ENCODE measurements around the gene RNF5. TPM values are rescaled to one million over a fixed set of nuclear protein-coding genes. Genes with fewer than 3 reads are reported as not detected.
A peak's percentile ranks its signal among the peaks of the same experiment; 100 is the strongest.

RNF5 gene
- total and polyA plus RNA-seq, 9 of the 15 experiments (the other 6 are each of a cell fraction or from before 2014, with no cell fraction given) = 62.2 to 245 (median 129) TPM

- Histone ChIP-seq H4K20me1 (replicated peaks; ENCODE audit: control insufficient read depth, insufficient read depth, low read length) (no peaks in the 10 kb centered on the region), H3K9me3 (replicated peaks; ENCODE audit: control insufficient read depth, insufficient read depth, low read depth, low read length) (no peaks in the 10 kb centered on the region), H3K9me1 (ENCODE audit: control insufficient read depth, insufficient read depth, low read length) (no peaks in the 10 kb centered on the region), H3K9ac (ENCODE audit: insufficient read depth in 1 of 2, low read depth in 2 of 2, low read length in 2 of 2) (peak overlapping the region; percentile 97), H3K4me3 (peak overlapping the region; percentile 63), H3K36me3 (ENCODE audit: control insufficient read depth, insufficient read depth, low read length) (no peaks in the 10 kb centered on the region), H3K4me2 (ENCODE audit: insufficient read depth, low read length) (peak overlapping the region; percentile 95), H3K4me1 (replicated peaks in 1 of 2; ENCODE audit: control insufficient read depth in 2 of 2, insufficient read depth in 2 of 2, low read length in 2 of 2) (peaks cover 47 to 51% of the 10 kb centered on the region in 2 experiments), H3K79me2 (ENCODE audit: control insufficient read depth, insufficient read depth, low read length) (peaks cover 18% of the 10 kb centered on the region), H2AFZ (ENCODE audit: low read depth, low read length) (peak overlapping the region; percentile 84), H3K27me3 (ENCODE audit: control insufficient read depth in 2 of 2, insufficient read depth in 2 of 2, low read length in 2 of 2) (no peaks in the 10 kb centered on the region; a peak in 1 of 5 replicates), H3K27ac (ENCODE audit: extremely low read depth, low read depth, low read length) (peak overlapping the region; percentile 97)
- DNase-seq (ENCODE audit: extremely low read depth in 1 of 4, low spot score in 3 of 4) (peak in 3 of 4 experiments; percentile 40 to 66 (median 53)), FAIRE-seq (peak; percentile 77), ATAC-seq (no peak)
- intact Hi-C loops (cut with micrococcal nuclease) (loop anchor here (5.0 to 10.0 kb wide), 2 partner anchors 292 to 775 kb away; partner anchors contain the start of gene ZBTB12), in situ Hi-C loops (cut with MboI) (no loop called here)
- POLR2A ChIA-PET = interaction anchor here (0.6 to 1.0 kb wide), 5 partner anchors 9 to 151 kb away, joined by 3 read pairs; no protein-coding TSS in a partner anchor
- CTCF ChIA-PET (ENCODE audit: low intra/inter-chr PET ratio) = interaction anchor here (0.8 to 0.9 kb wide), 2 partner anchors 78 to 80 kb away, joined by 3 to 5 read pairs; no protein-coding TSS in a partner anchor
- no TSS peak for BruUV-seq (replicated peaks)
- WGBS (ENCODE audit: insufficient coverage, low coverage, missing lambda C conversion rate) = 33% methylated on average over 27 of the region's 28 CpGs
- no peak; the same call in 1 of the 2 replicates for TF ChIP-seq EP400 (IDR thresholded peaks at IDR 0.05)
- TF ChIP-seq ZFP91 (CRISPR knock-in tag; IDR thresholded peaks at IDR 0.05) = peak; percentile 12; the same call in 1 of the 2 replicates
- peak; percentile 18; the same call in 1 of the 2 replicates for TF ChIP-seq C11orf30 (IDR thresholded peaks at IDR 0.05; ENCODE audit: low read depth)
- no peak for TF ChIP-seq CREB1 (IDR thresholded peaks at IDR 0.05)
- TF ChIP-seq CREB1 (CRISPR knock-in tag; IDR thresholded peaks at IDR 0.05) = 0 out of 2 replicates have a peak, but pooled peaks have one; percentile 17
- no peak for TF ChIP-seq BDP1 (IDR thresholded peaks at IDR 0.05; ENCODE audit: insufficient read depth, insufficient read length)
- no peak for TF ChIP-seq ZNF217 (CRISPR knock-in tag; IDR thresholded peaks at IDR 0.05)
- no peak for TF ChIP-seq CCNT2 (IDR thresholded peaks at IDR 0.05; ENCODE audit: borderline replicate concordance, extremely low read depth, insufficient read length, low read depth, low read length)
- peak in 1 of 2 experiments; percentile 44; a peak in 2 of 4 replicates for TF ChIP-seq RAD21 (CRISPR knock-in tag; conservative IDR thresholded peaks at IDR 0.05 in 1 of 2, IDR thresholded peaks at IDR 0.05 in 1 of 2)
- peak; percentile 11; the same call in 1 of the 2 replicates for TF ChIP-seq THAP12 (CRISPR knock-in tag; IDR thresholded peaks at IDR 0.05)
- peak in 1 of 2 experiments; percentile 3 for TF ChIP-seq E2F6 (IDR thresholded peaks at IDR 0.05; ENCODE audit: borderline replicate concordance in 1 of 2, extremely low read depth in 1 of 2, insufficient read depth in 1 of 2, insufficient read length in 1 of 2, low read depth in 1 of 2, low read length in 1 of 2, poor library complexity in 1 of 2, severe bottlenecking in 1 of 2)
- TF ChIP-seq CBFA2T3 (IDR thresholded peaks at IDR 0.05) = peak; percentile 86
- TF ChIP-seq ZNF24 (IDR thresholded peaks at IDR 0.05) = 0 out of 2 replicates have a peak, but pooled peaks have one; percentile 47
- TF ChIP-seq ARID1B (IDR thresholded peaks at IDR 0.05) = peak; percentile 46; the same call in 1 of the 2 replicates
- 0 out of 2 replicates have a peak, but pooled peaks have one; percentile 7 for TF ChIP-seq SMARCA4 (IDR thresholded peaks at IDR 0.05)
Measured at GRCh38 chr6:32196682-32197616, 18.7 kb downstream of the RNF5 start.

Measured in K562 (cell line).